ENCODE measurements around the gene RBM11.
"Not testable (repeated sequence)": the region's sequence is repeated elsewhere in the genome, so short reads cannot be mapped to it uniquely, and the experiment has no call there.

GRCh38 chr21:14166463-14167223 lies 49.3 kb upstream of the RBM11 start:
- not testable (repeated sequence) for TF ChIP-seq EZH2 (IDR thresholded peaks at IDR 0.05; ENCODE audit: borderline replicate concordance, low read depth, low read length, severe bottlenecking); FOS (IDR thresholded peaks at IDR 0.05; ENCODE audit: borderline replicate concordance, insufficient read depth, low read length); POLR2AphosphoS5 (IDR thresholded peaks at IDR 0.05; ENCODE audit: insufficient read depth, low read depth, low read length); POLR2A (IDR thresholded peaks at IDR 0.05; ENCODE audit: low read depth, low read length); MYC (IDR thresholded peaks at IDR 0.05; ENCODE audit: low read depth, low read length); JUN (IDR thresholded peaks at IDR 0.05; ENCODE audit: borderline replicate concordance, insufficient read depth, insufficient read length, low read depth)
- TF ChIP-seq, protein P1, sequence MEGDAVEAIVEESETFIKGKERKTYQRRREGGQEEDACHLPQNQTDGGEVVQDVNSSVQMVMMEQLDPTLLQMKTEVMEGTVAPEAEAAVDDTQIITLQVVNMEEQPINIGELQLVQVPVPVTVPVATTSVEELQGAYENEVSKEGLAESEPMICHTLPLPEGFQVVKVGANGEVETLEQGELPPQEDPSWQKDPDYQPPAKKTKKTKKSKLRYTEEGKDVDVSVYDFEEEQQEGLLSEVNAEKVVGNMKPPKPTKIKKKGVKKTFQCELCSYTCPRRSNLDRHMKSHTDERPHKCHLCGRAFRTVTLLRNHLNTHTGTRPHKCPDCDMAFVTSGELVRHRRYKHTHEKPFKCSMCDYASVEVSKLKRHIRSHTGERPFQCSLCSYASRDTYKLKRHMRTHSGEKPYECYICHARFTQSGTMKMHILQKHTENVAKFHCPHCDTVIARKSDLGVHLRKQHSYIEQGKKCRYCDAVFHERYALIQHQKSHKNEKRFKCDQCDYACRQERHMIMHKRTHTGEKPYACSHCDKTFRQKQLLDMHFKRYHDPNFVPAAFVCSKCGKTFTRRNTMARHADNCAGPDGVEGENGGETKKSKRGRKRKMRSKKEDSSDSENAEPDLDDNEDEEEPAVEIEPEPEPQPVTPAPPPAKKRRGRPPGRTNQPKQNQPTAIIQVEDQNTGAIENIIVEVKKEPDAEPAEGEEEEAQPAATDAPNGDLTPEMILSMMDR (IDR thresholded peaks at IDR 0.05; ENCODE audit: extremely low read depth in 1 of 2, insufficient read depth in 1 of 2, low read depth in 1 of 2, low read length in 2 of 2) = not testable (repeated sequence)
- TF ChIP-seq, protein P2, sequence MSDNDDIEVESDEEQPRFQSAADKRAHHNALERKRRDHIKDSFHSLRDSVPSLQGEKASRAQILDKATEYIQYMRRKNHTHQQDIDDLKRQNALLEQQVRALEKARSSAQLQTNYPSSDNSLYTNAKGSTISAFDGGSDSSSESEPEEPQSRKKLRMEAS (IDR thresholded peaks at IDR 0.05; ENCODE audit: insufficient read depth, insufficient read length) = not testable (repeated sequence)
